ENCODE measurements around the gene PGM2L1.

Gene PGM2L1

DNA sequence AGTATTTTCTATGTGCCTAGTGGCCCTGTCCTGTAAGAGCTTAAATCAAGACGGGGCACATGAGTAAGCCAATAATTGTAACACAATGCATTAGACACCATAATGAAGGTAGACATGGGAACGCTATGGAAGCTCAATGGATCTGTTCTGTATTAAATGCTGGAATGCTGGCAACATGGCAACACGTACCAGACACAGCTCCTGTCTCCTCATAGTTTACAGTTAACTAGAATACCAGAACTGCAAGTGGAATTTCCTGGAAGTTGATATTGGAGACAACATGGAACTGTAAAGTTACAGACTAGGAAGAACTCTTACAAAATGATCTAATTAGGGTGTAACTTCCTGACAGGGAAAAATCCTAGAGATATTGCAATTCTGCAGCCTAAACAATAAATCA, 99.2 kb downstream of the PGM2L1 start:
- DNase-seq (ENCODE audit: low read depth) = no peak

DNA sequence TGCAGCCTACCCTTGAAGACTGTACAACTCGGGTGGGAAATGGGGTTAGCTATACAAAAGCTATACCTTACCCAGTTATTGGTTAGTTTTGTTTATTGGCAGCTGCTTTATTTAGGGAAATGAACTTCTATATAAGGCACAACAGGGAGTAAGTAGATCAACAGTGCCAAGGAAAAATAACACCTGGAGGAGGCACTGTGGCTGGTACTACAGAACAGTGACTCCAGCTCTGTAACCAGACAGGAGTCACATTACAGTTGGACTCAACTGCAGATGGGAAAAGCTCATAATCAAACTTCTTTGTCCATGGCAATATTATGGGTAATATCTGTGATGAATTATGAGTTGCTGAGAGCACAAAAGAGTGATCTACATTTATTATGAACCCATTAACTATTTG, 100.7 kb downstream of the PGM2L1 start:
- no peak for DNase-seq (ENCODE audit: low read depth)

DNA sequence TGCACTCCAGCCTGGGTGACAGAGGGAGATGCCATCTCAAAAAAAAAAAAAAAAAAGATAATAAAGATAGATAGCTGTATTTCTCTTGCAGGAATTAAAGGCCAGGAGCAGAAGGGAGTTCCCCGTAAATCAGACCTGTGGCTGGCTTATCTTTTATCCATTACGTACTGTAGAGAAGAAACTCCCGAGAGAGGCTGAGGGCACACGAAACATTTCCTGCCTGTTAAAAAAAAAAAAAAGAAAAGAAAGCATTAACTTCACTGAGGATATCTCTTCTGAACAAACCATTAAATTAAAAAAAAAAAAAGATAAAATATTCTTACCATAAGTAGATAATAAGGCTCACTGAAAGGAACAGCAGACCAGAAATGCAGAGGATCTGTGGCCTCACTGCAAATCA, 109.3 kb downstream of the PGM2L1 start:
- DNase-seq (ENCODE audit: low read depth) = no peak

DNA sequence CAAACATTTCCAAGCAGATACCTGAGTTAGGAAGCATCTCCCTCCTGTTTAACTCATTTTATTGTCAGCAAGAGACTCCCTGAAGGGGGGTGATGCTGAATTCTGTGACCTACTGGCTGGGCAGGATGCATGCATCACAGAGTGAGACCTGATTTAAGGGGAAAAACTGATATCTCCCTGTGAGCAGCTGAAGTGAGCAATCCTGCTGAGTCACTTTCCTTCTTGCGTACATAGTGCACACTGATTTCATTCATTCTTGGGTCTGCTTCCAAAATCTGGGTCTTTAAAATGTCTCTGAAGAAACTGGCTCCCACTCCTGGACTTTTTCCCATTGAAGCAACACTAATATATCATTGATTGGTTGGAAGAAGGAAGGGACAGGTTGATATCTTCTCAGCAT, 110.1 kb downstream of the PGM2L1 start:
- DNase-seq (ENCODE audit: low read depth) = no peak

DNA sequence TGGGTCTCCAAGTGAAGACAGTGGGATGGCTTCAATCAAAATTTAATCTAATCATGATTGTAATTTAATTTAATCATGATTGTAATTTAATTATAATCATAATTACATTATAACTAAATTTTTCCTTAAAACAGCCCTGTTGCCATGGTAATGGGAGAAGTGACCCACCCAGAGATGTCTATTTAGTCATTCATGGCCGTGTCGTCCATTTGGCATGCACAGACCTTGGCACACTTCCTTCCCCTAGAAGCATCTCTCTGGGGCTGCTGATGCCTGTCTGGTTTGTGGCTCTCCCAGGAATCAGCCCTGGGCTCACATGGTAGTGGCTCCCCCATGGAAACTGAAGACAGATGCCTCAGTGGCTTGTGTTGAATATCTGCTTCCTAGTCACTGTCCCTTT, 113.8 kb downstream of the PGM2L1 start:
- DNase-seq (ENCODE audit: low read depth) = no peak

DNA sequence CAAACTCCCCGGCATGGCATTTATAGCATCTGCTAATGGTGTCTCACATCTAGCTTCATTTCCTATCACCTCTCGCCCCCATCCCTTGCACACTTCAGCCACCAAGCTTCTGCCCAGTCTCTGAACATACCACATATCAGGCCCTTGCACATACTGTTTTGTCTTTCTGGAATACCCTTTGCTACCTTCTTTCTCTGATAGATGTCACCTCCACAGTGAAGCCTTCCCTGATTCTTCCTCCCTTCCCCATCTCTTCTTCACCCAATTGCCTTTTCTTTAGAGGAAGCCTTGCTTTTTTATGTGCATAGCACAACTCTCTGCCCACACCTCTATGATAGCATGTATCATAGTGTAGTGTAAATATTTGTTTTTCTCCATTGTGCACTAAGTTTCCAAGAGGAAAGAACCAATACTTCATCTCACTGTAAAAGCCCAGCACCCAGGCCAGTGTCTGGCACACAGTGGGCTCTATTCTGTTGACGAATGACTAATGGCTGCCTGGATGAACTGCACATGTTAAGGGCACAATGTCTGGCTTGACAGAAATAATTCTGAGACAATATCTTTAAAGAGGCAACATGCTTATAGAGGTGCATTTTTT, 114.6 kb downstream of the PGM2L1 start:
- no peak for DNase-seq (ENCODE audit: low read depth)

DNA sequence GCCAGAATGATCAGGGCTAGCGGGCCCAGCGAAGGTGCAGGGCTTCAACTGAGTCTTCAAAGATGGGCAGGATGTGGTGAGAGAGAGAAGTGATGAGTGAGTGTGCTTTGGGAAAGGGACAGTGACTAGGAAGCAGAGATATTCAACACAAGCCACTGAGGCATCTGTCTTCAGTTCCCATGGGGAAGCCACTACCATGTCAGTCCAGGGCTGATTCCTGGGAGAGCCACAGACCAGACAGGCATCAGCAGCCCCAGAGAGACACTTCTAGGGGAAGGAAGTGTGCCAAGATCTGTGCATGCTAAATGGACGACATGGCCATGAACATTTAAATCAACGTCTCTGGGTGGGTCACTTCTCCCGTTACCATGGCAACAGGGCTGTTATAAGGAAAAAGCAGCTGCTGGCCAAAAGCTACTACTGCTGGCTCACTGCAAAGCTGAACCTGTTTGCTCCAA, 115.3 kb downstream of the PGM2L1 start:
- no peak for DNase-seq (ENCODE audit: low read depth)

DNA sequence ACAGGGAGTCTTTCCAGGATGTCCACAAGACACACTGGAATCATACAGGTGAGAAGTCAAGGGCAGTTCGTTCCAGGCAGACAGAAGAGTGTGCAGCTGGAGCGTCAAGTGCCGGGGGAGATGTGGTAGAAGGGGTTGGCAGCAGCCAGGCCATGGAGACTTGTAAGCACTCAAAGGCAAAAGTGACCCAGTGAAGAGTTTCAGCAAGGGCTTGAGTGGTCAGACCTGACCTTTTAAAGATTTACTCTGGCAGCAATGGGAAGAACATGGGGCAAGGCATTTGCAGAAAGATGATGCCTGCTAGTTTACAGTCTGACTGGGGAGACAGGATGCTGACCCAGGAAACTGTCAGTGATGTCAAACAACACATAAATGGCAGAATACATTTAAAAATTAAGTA, 115.8 kb downstream of the PGM2L1 start:
- no peak for DNase-seq (ENCODE audit: low read depth)

DNA sequence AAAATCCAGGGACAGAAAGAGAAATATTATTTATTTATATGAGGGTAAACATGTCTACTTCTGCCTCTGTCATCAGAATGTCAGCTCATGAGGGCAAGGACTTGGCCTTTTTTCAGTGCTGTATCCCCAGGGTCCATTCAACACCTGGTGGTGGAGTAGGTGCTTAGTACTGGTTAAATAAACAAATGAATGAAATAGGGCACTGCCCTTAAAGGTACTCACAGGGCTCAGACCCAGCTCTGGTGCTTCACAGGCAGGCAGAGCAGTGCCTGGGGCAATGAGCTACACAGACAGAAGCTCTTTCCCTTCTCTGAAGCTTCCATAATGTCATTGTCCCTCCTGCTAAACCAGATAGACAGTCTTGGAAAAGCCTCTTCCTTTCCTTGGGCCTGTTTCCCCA, 117.7 kb downstream of the PGM2L1 start:
- no peak for DNase-seq (ENCODE audit: low read depth)
